Fibroblast of lung (primary cell): ENCODE data around the gene ETV6.

Experiments
- CTCF ChIP-seq, 2 donors: IDR thresholded peaks in 1 of 2; conservative IDR thresholded peaks in 1 of 2; 1 replicate in 1 of 2; 2 replicates in 1 of 2; pipeline ENCODE4 v1.5.1; 2011 to 2012; ENCODE audit warnings: low read length in 2 of 2, control low read depth in 1 of 2, inconsistent platforms in 1 of 2, low read depth in 1 of 2, mild to moderate bottlenecking in 1 of 2
- EZH2 ChIP-seq: IDR thresholded peaks from 2 replicates; pipeline ENCODE4 v1.5.1; 2012; ENCODE audit warnings: low read length, control low read depth, mild to moderate bottlenecking; ENCODE audit errors: missing control alignments

GRCh38 chr12:11808931-11809330 lies 159.5 kb downstream of the ETV6 start:
- TF ChIP-seq CTCF (conservative IDR thresholded peaks at IDR 0.05 in 1 of 2, IDR thresholded peaks at IDR 0.05 in 1 of 2; ENCODE audit: low read depth in 1 of 2, low read length in 2 of 2) (no peak), EZH2 (no peak)
